Body of pancreas (tissue), 4 donors: ENCODE data around the gene RCE1. TPM values are rescaled to one million over a fixed set of nuclear protein-coding genes. Genes with fewer than 3 reads are reported as not detected.

Source experiments
- ATAC-seq: fragments of 150-250 bp; one replicate; pipeline ENCODE4 v1.9.1; 2016
- DNase-seq, 4 donors: peaks; one replicate each; pipeline ENCODE4 v3.0.0-alpha.2; 2019
- H3K27ac ChIP-seq, 4 donors: fragments of 200-600 bp; sonication (generic); 1 replicate in 3 of 4; 2 replicates in 1 of 4; pipeline versions ENCODE4 v1.5.1 to v1.6.1; 2016 to 2019; ENCODE audit warnings: mild to moderate bottlenecking in 1 of 4, mixed read lengths in 1 of 4, moderate library complexity in 1 of 4
- H3K27me3 ChIP-seq, 2 donors: fragments of 200-600 bp; sonication (generic); one replicate each; pipeline ENCODE4 v1.6.0; 2016; ENCODE audit warnings: mild to moderate bottlenecking in 1 of 2
- H3K36me3 ChIP-seq, 2 donors: fragments of 200-600 bp; sonication (generic); replicated peaks in 1 of 2; 2 replicates each; pipeline ENCODE4 v1.5.1; 2016; ENCODE audit warnings: low read depth in 2 of 2; ENCODE audit not compliant: insufficient read depth in 1 of 2
- H3K4me1 ChIP-seq: fragments of 200-600 bp; sonication (generic); one replicate; pipeline ENCODE4 v1.6.0; 2016
- H3K4me3 ChIP-seq, 2 donors: fragments of 200-600 bp; sonication (generic); 1 replicate in 1 of 2; 2 replicates in 1 of 2; pipeline ENCODE4 v1.5.1; 2016 to 2019
- H3K9me3 ChIP-seq, 3 donors: fragments of 200-600 bp; sonication (generic); 1 replicate in 2 of 3; 2 replicates in 1 of 3; pipeline ENCODE4 v1.5.1; 2016
- POLR2A ChIP-seq, 3 donors: fragments of 450-650 bp; IDR thresholded peaks; one replicate each; pipeline ENCODE4 v1.6.1; 2016; ENCODE audit warnings: antibody characterized with exemption in 3 of 3, mild to moderate bottlenecking in 2 of 3
- WGBS, 2 donors: methylation state at CpG; one replicate each; pipeline ENCODE4 v1.1.5; 2017; 5-methylcytosine and 5-hydroxymethylcytosine counted together
- intact Hi-C: fragments of 100-400 bp; cut with DNase I; formaldehyde crosslinking; loops from one replicate; pipeline ENCODE4 v1.15.1; 2023
- total RNA-seq, 2 donors: library from RNA; depleted of rRNA; stranded (reverse); fragments of >200 nt; gene quantifications; one replicate each; pipeline ENCODE4 v1.1.0, GENCODE V29; 2016
- TF ChIP-seq, protein P1 (sequence below), 7 experiments: fragments of 450-650 bp in 4 of 7; fragments of 200-600 bp in 3 of 7; sonication (generic) in 3 of 7; IDR thresholded peaks; one replicate each; pipeline ENCODE4 v1.5.1; 2016 to 2019; ENCODE audit warnings: antibody characterized with exemption in 7 of 7

The RCE1 gene
- total RNA-seq, 2 donors from 2014 or later = 14.3 to 18.8 TPM

DNA sequence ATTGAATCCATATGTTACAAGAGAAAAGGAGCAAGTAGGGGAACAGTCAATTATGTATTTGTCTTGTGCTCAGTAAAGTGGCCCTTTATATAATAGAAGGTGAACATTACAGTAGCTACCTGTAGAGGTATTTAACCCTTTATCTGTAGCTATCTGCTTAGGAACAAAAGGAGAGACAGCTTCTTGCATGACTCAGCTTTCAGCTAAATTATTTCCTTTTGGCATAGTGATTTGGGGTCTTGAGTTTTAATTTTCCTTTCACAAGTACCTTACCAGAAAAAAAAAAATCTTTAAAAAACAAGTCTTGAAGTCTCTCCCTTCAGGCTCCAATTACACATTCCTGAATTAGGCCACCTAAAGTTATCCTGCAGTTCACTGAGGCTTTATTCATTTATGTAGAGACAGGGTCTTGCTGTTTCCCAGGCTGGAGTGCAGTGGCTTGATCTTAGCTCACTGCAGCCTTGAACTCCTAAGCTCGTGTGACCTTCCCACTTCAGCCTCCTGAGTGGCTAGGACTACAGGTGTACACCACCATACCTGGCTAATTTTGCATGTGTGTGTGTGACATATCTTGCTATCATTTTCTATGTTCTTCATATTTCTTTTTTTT is 32.6 kb upstream of the RCE1 start:
- Histone ChIP-seq H3K27me3 (no peaks in the 10 kb centered on the region), H3K27ac (no peak overlapping the region), H3K9me3 (no peaks in the 10 kb centered on the region), H3K4me3 (no peak overlapping the region), H3K4me1 (no peaks in the 10 kb centered on the region), H3K36me3 (no peaks in the 10 kb centered on the region)
- TF ChIP-seq, protein P1, sequence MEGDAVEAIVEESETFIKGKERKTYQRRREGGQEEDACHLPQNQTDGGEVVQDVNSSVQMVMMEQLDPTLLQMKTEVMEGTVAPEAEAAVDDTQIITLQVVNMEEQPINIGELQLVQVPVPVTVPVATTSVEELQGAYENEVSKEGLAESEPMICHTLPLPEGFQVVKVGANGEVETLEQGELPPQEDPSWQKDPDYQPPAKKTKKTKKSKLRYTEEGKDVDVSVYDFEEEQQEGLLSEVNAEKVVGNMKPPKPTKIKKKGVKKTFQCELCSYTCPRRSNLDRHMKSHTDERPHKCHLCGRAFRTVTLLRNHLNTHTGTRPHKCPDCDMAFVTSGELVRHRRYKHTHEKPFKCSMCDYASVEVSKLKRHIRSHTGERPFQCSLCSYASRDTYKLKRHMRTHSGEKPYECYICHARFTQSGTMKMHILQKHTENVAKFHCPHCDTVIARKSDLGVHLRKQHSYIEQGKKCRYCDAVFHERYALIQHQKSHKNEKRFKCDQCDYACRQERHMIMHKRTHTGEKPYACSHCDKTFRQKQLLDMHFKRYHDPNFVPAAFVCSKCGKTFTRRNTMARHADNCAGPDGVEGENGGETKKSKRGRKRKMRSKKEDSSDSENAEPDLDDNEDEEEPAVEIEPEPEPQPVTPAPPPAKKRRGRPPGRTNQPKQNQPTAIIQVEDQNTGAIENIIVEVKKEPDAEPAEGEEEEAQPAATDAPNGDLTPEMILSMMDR (IDR thresholded peaks at IDR 0.05) = no peak
- TF ChIP-seq POLR2A (IDR thresholded peaks at IDR 0.05) = no peak
- DNase-seq (no peak), ATAC-seq (no peak)
- intact Hi-C loops = no loop called here
- 81 to 93% methylated on average over 1 of the region's 1 CpG for WGBS, 2 donors

DNA sequence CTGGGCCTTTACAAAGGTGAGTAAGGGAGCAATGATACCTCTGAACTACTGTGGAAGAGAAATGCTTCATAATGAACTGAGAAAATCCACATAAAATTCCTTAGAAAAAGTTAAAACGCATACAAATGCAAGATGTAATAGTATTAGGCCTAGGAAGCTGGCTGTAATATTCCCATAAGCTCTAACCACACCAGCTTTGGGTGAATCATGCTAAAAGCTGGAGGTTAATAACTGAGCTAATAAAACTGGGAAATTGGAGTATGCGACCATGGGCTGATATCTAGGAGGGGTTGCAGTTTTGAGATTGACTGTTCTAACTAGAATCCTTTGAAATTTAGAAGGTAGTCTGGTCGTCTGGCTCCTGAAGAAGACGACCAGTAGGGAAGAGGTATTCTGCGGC is 28.6 kb upstream of the RCE1 start:
- Histone ChIP-seq H3K36me3 (no peaks in the 10 kb centered on the region), H3K9me3 (no peaks in the 10 kb centered on the region), H3K27ac (no peak overlapping the region), H3K27me3 (no peaks in the 10 kb centered on the region), H3K4me3 (no peak overlapping the region), H3K4me1 (no peaks in the 10 kb centered on the region)
- intact Hi-C loops = no loop called here
- no peak for ATAC-seq
- no peak for DNase-seq
- 81 to 84% methylated on average over 5 of the region's 5 CpGs for WGBS, 2 donors
- no peak for TF ChIP-seq POLR2A (IDR thresholded peaks at IDR 0.05)
- TF ChIP-seq, protein P1 (IDR thresholded peaks at IDR 0.05) = no peak

DNA sequence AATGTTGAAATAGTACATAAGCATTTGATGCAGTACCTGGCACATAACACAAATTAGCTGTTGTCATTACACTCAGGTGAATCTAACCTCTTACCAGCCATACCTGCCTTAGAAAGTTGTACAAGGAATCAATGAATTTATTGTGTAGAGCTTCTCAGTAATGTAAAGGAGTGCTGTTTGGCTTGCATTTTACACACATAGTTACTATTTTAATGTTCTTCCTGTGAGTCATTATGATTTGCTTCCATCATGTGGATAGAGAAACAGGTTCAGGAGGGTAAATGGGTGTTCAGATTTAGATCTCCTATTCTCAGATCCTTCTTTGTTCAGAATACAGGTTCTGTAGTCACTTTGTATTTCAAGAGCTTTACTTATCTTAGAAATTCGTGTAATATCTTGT is 27.6 kb upstream of the RCE1 start:
- intact Hi-C loops = no loop called here

DNA sequence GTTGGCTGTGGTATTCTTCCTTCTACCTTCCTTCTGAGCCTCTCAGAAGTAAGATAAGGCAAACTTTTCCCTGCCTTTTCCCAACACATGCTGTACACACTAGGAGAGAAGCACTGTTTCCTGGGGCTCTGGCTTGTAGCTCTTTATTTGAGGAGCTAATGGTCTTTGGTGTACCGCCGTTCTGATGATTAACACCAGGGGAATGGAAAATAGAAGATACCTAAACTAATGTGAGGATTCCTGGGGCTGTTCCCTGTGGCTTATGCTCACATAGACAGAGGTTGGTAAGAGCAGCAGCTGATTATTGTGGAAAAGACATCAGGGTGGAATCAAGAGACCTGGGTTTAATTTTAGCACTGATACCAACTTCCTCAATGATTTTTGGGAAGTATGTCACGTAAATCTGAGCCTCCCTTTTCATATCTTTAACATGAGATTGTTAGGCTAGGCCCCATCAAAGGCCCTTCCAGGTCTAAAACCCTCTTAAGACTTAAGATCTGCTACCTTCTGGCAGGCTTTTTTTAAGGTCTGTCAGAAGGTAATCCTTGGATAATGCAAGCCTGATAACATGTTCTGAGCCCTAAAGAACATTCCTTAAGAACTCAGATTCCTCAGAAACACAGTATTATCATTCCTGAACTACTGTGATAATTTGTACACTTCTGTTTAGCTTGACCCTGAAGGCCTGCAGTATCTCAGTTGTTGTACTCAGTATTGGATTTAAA is 24.8 kb upstream of the RCE1 start:
- no peaks in the 10 kb centered on the region for H3K4me1 ChIP-seq
- DNase-seq (no peak), ATAC-seq (no peak)
- no peaks in the 10 kb centered on the region for H3K27me3 ChIP-seq
- H3K27ac ChIP-seq = no peak overlapping the region
- TF ChIP-seq, protein P1 (IDR thresholded peaks at IDR 0.05) = no peak
- TF ChIP-seq POLR2A (IDR thresholded peaks at IDR 0.05) = no peak
- H3K36me3 ChIP-seq = no peaks in the 10 kb centered on the region
- intact Hi-C loops = no loop called here
- WGBS, 2 donors = 79 to 82% methylated on average over 3 of the region's 3 CpGs
- no peaks in the 10 kb centered on the region for H3K9me3 ChIP-seq
- no peak overlapping the region for H3K4me3 ChIP-seq

More for the DNA sequence above, 27.6 kb upstream of the RCE1 start:
- Histone ChIP-seq H3K27ac (no peak overlapping the region), H3K9me3 (no peaks in the 10 kb centered on the region), H3K36me3 (no peaks in the 10 kb centered on the region), H3K4me3 (no peak overlapping the region), H3K4me1 (no peaks in the 10 kb centered on the region), H3K27me3 (no peaks in the 10 kb centered on the region)
- TF ChIP-seq, protein P1 (IDR thresholded peaks at IDR 0.05) = no peak
- TF ChIP-seq POLR2A (IDR thresholded peaks at IDR 0.05) = no peak
- no peak for DNase-seq
- no peak for ATAC-seq
- 41 to 67% methylated on average over 1 of the region's 1 CpG for whole genome bisulfite sequencing, 2 donors

- Histone ChIP-seq H3K27me3 (no peaks in the 10 kb centered on the region), H3K4me3 (no peak overlapping the region), H3K27ac (no peak overlapping the region), H3K4me1 (no peaks in the 10 kb centered on the region), H3K36me3 (no peaks in the 10 kb centered on the region), H3K9me3 (no peaks in the 10 kb centered on the region)
- 77 to 82% methylated on average over 3 of the region's 3 CpGs for WGBS, 2 donors
- no peak for ATAC-seq
- no peak for DNase-seq
- TF ChIP-seq, protein P1 (IDR thresholded peaks at IDR 0.05) = no peak
- no peak for TF ChIP-seq POLR2A (IDR thresholded peaks at IDR 0.05)
- intact Hi-C loops = no loop called here
Measured at GRCh38 chr11:66820381-66820780, 22.9 kb upstream of the RCE1 start.
